Adrenal gland (tissue), 12 donors: ENCODE measurements around the gene ZNF540. TPM values are rescaled to one million over a fixed set of nuclear protein-coding genes. Genes with fewer than 3 reads are reported as not detected.
"Not testable (repeated sequence)": the region's sequence is repeated elsewhere in the genome, so short reads cannot be mapped to it uniquely, and the experiment has no call there.

Experiments used
- DNase-seq, 7 donors: peaks; one replicate each; pipeline ENCODE4 v3.0.0-alpha.2; 2019 to 2020
- H3K27ac ChIP-seq, 5 donors: fragments of 200-600 bp; sonication (generic) in 4 of 5; 1 replicate in 3 of 5; 2 replicates in 2 of 5; pipeline versions ENCODE4 v1.5.1 to v1.8.0; 2016 to 2020; ENCODE audit warnings: mild to moderate bottlenecking in 1 of 5
- H3K27me3 ChIP-seq: fragments of 200-600 bp; 2 replicates; pipeline ENCODE4 v1.8.0; 2021
- H3K36me3 ChIP-seq, 2 donors: fragments of 200-600 bp; replicated peaks in 1 of 2; 1 replicate in 1 of 2; 2 replicates in 1 of 2; pipeline versions ENCODE4 v1.5.1 to v1.8.0; 2018 to 2022
- H3K4me1 ChIP-seq, 2 donors: fragments of 200-600 bp; replicated peaks in 1 of 2; 1 replicate in 1 of 2; 2 replicates in 1 of 2; pipeline versions ENCODE4 v1.5.1 to v1.8.0; 2018 to 2021
- H3K4me3 ChIP-seq, 4 donors: fragments of 200-600 bp; sonication (generic) in 3 of 4; one replicate each; pipeline ENCODE4 v1.5.1; 2016 to 2018
- H3K9me3 ChIP-seq, 3 donors: fragments of 200-600 bp; sonication (generic) in 1 of 3; replicated peaks in 1 of 3; 1 replicate in 2 of 3; 2 replicates in 1 of 3; pipeline versions ENCODE4 v1.5.1 to v1.8.0; 2016 to 2021
- POLR2A ChIP-seq, 2 donors: fragments of 450-650 bp; IDR thresholded peaks; one replicate each; pipeline ENCODE4 v1.6.1; 2017; ENCODE audit warnings: antibody characterized with exemption in 2 of 2, mild to moderate bottlenecking in 2 of 2, moderate library complexity in 1 of 2
- WGBS, 4 donors: extraction: QIAGEN DNeasy Blood & Tissue Kit in 2 of 4; methylation state at CpG; one replicate each; pipeline versions ENCODE4 v1.1.5 to v1.1.7; 2013 to 2017; 5-methylcytosine and 5-hydroxymethylcytosine counted together
- intact Hi-C, 2 donors: fragments of 100-400 bp; cut with DNase I; formaldehyde crosslinking; loops; one replicate each; pipeline versions ENCODE4 v1.14.1 to v1.15.0; 2022 to 2023
- polyA plus RNA-seq, 3 donors: library from polyadenylated mRNA; stranded (reverse); fragments of 200-250 nt in 2 of 3; fragments of 350-450 nt in 1 of 3; fragmentation: Illumina TruSeq in 1 of 3; extraction: RNeasy Lipid Tissue Mini Kit (QIAGEN cat#74804) in 1 of 3; gene quantifications; one replicate each; pipeline ENCODE4 v1.2.3, GENCODE V29; 2013 to 2014
- total RNA-seq, 9 donors: library from RNA; depleted of rRNA in 4 of 9; stranded (reverse); fragments of >200 nt in 4 of 9; fragments of 120-200 nt in 1 of 9; fragmentation: NEBNext Ultra II Directional in 1 of 9; extraction: Animal tissue kit (Norgen Biotek cat#: 25700) in 1 of 9; gene quantifications; one replicate each; pipeline versions ENCODE4 v1.1.0 to v1.2.4, GENCODE V29; 2013 to 2023
- TF ChIP-seq, protein P1 (sequence below), 6 experiments: fragments of 450-650 bp in 4 of 6; fragments of 200-600 bp in 2 of 6; sonication (generic) in 1 of 6; IDR thresholded peaks; 1 replicate in 5 of 6; 2 replicates in 1 of 6; pipeline versions ENCODE4 v1.5.1 to v1.8.0; 2016 to 2021; ENCODE audit warnings: antibody characterized with exemption in 6 of 6, mild to moderate bottlenecking in 2 of 6, moderate library complexity in 1 of 6
- donor health status: healthy with polysubstance abuse.
- donor health status: Bipolar disorder and iron deficiency.
- donor health status: DM: yes; HTN: yes; CAD: no.
- donor health status: DM: no; HTN: no; CAD: no.
- donor health status: DM: no; HTN: no; CAD: no.
- donor health status: DM: yes; HTN: yes; CAD: no.

Gene ZNF540
- total and polyA plus RNA-seq, 12 donors: 2.3 to 19.2 (median 5.6) TPM

- intact Hi-C loops: no loop called here
- DNase-seq: peak; percentile 21 to 72 (median 61)
- Histone ChIP-seq H3K27me3 (no peaks in the 10 kb centered on the region), H3K4me1 (peaks cover 15 to 29% of the 10 kb centered on the region in 2 donors), H3K9me3 (no peaks in the 10 kb centered on the region), H3K4me3 (peak overlapping the region; percentile 27 to 83 (median 74)), H3K27ac (peak overlapping the region; percentile 80 to 90 (median 85)), H3K36me3 (no peaks in the 10 kb centered on the region)
- TF ChIP-seq, protein P1, sequence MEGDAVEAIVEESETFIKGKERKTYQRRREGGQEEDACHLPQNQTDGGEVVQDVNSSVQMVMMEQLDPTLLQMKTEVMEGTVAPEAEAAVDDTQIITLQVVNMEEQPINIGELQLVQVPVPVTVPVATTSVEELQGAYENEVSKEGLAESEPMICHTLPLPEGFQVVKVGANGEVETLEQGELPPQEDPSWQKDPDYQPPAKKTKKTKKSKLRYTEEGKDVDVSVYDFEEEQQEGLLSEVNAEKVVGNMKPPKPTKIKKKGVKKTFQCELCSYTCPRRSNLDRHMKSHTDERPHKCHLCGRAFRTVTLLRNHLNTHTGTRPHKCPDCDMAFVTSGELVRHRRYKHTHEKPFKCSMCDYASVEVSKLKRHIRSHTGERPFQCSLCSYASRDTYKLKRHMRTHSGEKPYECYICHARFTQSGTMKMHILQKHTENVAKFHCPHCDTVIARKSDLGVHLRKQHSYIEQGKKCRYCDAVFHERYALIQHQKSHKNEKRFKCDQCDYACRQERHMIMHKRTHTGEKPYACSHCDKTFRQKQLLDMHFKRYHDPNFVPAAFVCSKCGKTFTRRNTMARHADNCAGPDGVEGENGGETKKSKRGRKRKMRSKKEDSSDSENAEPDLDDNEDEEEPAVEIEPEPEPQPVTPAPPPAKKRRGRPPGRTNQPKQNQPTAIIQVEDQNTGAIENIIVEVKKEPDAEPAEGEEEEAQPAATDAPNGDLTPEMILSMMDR (IDR thresholded peaks at IDR 0.05): no peak
- no peak for TF ChIP-seq POLR2A (IDR thresholded peaks at IDR 0.05)
- 0 to 1% (median 0%) methylated on average over 23 to 40 of the region's 40 CpGs for WGBS, 4 donors
Observed at GRCh38 chr19:37654629-37655300, 60.1 kb downstream of the ZNF540 start.

DNA sequence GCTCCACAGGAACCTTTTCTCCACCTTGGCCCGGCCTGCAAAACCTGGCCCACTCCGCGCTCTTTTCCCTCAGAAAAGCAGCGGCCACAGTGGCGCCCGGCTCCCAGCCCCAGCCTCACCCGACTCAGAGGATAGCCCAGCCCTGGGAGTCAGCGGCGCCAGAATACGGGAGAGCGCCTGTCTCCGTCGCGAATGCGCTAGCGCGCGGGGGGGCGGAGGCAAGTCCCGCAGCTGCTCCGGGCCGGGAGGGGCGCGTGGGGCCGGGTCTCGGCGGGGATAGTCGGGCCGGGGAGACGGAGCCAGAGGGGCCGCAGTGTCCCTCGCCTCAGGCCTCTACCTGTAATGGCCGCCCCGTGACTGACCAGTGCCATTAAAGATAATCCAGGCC is 60.6 kb downstream of the ZNF540 start, which contains the start of gene ZFP30:
ZFP30 (minus strand) TSS at position 165 of the 388 bp plus-strand sequence. CDS start 7,643 bp downstream, outside the sequence.
- Histone ChIP-seq H3K4me3 (peak within 1 kb of the TSS; percentile 27 to 83 (median 74)), H3K36me3 (no peaks in the 10 kb centered on the region), H3K4me1 (peaks cover 15 to 29% of the 10 kb centered on the region in 2 donors), H3K27ac (peak within 1 kb of the TSS; percentile 80 to 90 (median 85)), H3K9me3 (peaks cover 0 to under 1% (median 0%) of the 10 kb centered on the region in 3 donors), H3K27me3 (no peaks in the 10 kb centered on the region)
- 0 to 1% (median 1%) methylated on average over 11 to 34 of the region's 34 CpGs; no CpG with 5 or more reads in 1 of the 4 donors for WGBS, 4 donors
- intact Hi-C loops: no loop called here
- TF ChIP-seq, protein P1 (IDR thresholded peaks at IDR 0.05): peak in 1 of 6 experiments; percentile 13
- peak; percentile 13 to 54 for TF ChIP-seq POLR2A (IDR thresholded peaks at IDR 0.05)
- DNase-seq: peak; percentile 81 to 93 (median 91)

DNA sequence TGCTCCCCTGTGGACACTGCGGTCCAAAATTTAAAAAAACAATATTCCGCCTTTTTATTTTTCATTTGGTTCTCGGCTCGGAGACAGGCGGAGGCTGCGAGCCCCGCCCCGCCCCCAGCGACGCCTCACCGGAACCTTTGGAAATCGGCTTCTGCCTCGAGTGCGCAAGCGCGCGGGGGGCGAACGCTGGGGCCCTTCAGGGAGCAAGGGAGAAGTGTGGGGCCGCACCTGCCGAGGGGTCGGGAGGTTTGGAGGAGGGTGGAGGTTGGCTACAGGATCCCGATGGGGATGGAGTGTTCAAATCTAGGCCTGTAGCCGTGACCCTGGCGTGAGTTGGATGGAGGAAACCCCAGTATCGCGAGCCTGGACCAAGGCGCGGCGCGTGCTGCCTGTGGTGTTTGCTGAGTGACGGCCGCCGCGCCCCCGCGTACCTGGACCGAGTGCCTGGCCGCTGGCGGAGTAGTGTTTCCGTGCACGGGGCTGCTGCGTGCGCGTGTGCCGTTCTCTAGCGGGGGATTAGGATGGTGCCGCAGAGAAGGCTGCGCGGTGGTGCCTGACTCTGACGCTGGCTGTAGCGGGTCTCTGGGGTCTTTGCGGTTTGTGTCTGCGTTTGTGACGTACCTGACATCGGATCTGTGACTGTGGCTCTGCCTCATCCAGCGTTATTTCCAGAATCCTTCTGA is 61.2 kb downstream of the ZNF540 start:
- Histone ChIP-seq H3K27ac (peak overlapping the region; percentile 80 to 90 (median 85)), H3K4me3 (peak overlapping the region; percentile 27 to 83 (median 74)), H3K4me1 (peaks cover 15 to 29% of the 10 kb centered on the region in 2 donors), H3K36me3 (no peaks in the 10 kb centered on the region), H3K27me3 (no peaks in the 10 kb centered on the region), H3K9me3 (peaks cover 0 to 5% (median 0%) of the 10 kb centered on the region in 3 donors)
- TF ChIP-seq POLR2A (IDR thresholded peaks at IDR 0.05): no peak
- TF ChIP-seq, protein P1 (IDR thresholded peaks at IDR 0.05): peak in 1 of 6 experiments; percentile 8
- peak; percentile 77 to 90 (median 87) for DNase-seq
- 0 to 2% (median 1%) methylated on average over 22 to 57 of the region's 57 CpGs for WGBS, 4 donors
- intact Hi-C loops: no loop called here

DNA sequence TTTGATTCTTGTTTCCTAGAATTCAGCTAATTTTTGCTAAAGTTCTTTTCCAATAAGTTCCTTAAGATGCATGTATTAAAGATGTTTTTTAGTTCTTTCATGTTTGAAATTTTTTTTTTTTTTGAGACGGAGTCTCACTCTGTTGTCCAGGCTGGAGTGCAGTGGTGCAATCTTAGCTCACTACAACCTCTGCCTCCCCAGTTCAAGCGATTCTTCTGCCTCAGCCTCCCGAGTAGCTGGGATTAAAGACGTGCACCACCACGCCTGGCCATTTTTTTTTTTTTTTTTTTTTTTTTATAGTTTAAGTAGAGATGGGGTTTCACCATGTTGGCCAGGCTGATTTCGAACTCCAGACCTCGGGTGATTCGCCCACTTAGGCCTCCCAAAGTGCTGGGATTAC is 62.5 kb downstream of the ZNF540 start:
- H3K4me3 ChIP-seq, H3K27me3 ChIP-seq, intact Hi-C loops, DNase-seq, H3K27ac ChIP-seq, H3K36me3 ChIP-seq, H3K9me3 ChIP-seq: not testable (repeated sequence)
- 95 to 99% (median 95%) methylated on average over 8 of the region's 8 CpGs for WGBS, 4 donors
- H3K4me1 ChIP-seq: peaks cover 15 to 29% of the 10 kb centered on the region in 2 donors

Other genes with a start within 250 kb of the ZNF540 start
- gene ZNF527, start 223.8 kb upstream of the ZNF540 start, total RNA-seq: 10 to 100 TPM in 2 of 9 donors, 1 to 10 TPM in 7; 1.8 to 11.4 (median 7.4) TPM
- gene ZNF527, start 223.8 kb upstream of the ZNF540 start, polyA plus RNA-seq: 1 to 10 TPM; 3.0 to 6.3 (median 5.9) TPM
- gene ZNF569, start 127.4 kb upstream of the ZNF540 start, total RNA-seq: 10 to 100 TPM in 2 of 9 donors, 1 to 10 TPM in 7; 6.1 to 36.6 (median 8.5) TPM
- 10 to 100 TPM in 1 of 3 donors, 1 to 10 TPM in 2; 2.3 to 13.0 (median 4.4) TPM for gene ZNF569, start 127.4 kb upstream of the ZNF540 start, polyA plus RNA-seq
- 10 to 100 TPM in 1 of 9 donors, 1 to 10 TPM in 8; 5.1 to 11.6 (median 7.3) TPM for gene ZNF570, start 125.5 kb upstream of the ZNF540 start, total RNA-seq
- 1 to 10 TPM; 1.4 to 6.6 (median 2.6) TPM for gene ZNF570, start 125.5 kb upstream of the ZNF540 start, polyA plus RNA-seq
- gene ZNF793, start 87.9 kb upstream of the ZNF540 start, total RNA-seq: 10 to 100 TPM in 1 of 9 donors, 1 to 10 TPM in 8; 1.6 to 10.7 (median 6.0) TPM
- 1 to 10 TPM; 3.2 to 8.4 (median 6.1) TPM for gene ZNF793, start 87.9 kb upstream of the ZNF540 start, polyA plus RNA-seq
- gene ZNF571, start 84 bp upstream of the ZNF540 start, total RNA-seq: 10 to 100 TPM in 2 of 9 donors, 1 to 10 TPM in 7; 1.9 to 11.4 (median 6.4) TPM
- gene ZNF571, start 84 bp upstream of the ZNF540 start, polyA plus RNA-seq: 1 to 10 TPM; 5.6 to 8.8 (median 6.2) TPM
- 10 to 100 TPM in 4 of 9 donors, 1 to 10 TPM in 5; 3.7 to 17.6 (median 9.4) TPM for gene ZFP30, start 60.6 kb downstream of the ZNF540 start, total RNA-seq
- gene ZFP30, start 60.6 kb downstream of the ZNF540 start, polyA plus RNA-seq: 1 to 10 TPM; 3.1 to 6.8 (median 3.9) TPM
- 10 to 100 TPM in 2 of 9 donors, 1 to 10 TPM in 7; 3.8 to 14.9 (median 4.8) TPM for gene ZNF607, start 124.9 kb downstream of the ZNF540 start, total RNA-seq
- gene ZNF607, start 124.9 kb downstream of the ZNF540 start, polyA plus RNA-seq: 1 to 10 TPM; 3.7 to 4.4 (median 4.2) TPM
- gene ZNF573, start 184.7 kb downstream of the ZNF540 start, total RNA-seq: 10 to 100 TPM in 6 of 9 donors, 1 to 10 TPM in 3; 3.4 to 19.1 (median 15.1) TPM
- 1 to 10 TPM in 2 of 3 donors, under 1 TPM in 1; 0.77 to 6.8 (median 1.9) TPM for gene ZNF573, start 184.7 kb downstream of the ZNF540 start, polyA plus RNA-seq